ENCODE data around the gene LCN15.
"Not testable (repeated sequence)": the region's sequence is repeated elsewhere in the genome, so short reads cannot be mapped to it uniquely, and the experiment has no call there.

Gene LCN15

GRCh38 chr9:136771907-136772415, 7.6 kb upstream of the LCN15 start:
- H3K4me3 ChIP-seq (ENCODE audit: control insufficient read depth, low read depth, low read length) = no peak overlapping the region
- DNase-seq (ENCODE audit: low read depth) = no peak
- TF ChIP-seq, protein P1, sequence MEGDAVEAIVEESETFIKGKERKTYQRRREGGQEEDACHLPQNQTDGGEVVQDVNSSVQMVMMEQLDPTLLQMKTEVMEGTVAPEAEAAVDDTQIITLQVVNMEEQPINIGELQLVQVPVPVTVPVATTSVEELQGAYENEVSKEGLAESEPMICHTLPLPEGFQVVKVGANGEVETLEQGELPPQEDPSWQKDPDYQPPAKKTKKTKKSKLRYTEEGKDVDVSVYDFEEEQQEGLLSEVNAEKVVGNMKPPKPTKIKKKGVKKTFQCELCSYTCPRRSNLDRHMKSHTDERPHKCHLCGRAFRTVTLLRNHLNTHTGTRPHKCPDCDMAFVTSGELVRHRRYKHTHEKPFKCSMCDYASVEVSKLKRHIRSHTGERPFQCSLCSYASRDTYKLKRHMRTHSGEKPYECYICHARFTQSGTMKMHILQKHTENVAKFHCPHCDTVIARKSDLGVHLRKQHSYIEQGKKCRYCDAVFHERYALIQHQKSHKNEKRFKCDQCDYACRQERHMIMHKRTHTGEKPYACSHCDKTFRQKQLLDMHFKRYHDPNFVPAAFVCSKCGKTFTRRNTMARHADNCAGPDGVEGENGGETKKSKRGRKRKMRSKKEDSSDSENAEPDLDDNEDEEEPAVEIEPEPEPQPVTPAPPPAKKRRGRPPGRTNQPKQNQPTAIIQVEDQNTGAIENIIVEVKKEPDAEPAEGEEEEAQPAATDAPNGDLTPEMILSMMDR (conservative IDR thresholded peaks at IDR 0.05; ENCODE audit: control insufficient read depth, insufficient read depth, low read depth, low read length) = no peak

DNA sequence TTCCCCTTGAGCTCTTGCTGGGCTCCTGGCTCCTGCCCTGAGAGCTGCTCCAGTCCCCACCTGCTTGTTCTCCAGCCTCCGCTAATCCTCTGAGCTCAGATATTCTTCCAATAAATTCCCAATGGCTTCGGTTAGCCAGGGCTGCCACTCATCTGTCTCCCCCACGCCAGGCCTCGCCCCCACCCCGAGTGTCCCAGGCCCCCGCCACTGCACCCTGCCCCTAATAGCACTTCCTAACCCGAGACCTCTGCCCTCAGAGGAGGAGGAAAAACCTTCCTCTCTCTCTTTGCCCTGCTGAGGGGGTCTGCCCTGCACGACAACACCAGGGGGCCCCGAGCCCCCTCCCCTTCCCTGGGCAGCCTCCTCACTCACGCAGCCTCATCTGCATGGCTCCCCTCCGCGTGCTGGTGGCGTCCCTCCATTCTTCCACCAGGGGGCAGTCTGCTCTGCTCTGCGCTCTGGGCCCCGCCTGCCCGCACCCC, 5.4 kb upstream of the LCN15 start:
- H3K4me3 ChIP-seq (ENCODE audit: control insufficient read depth, low read depth, low read length) = no peak overlapping the region
- DNase-seq (ENCODE audit: low read depth) = no peak
- TF ChIP-seq, protein P1 (conservative IDR thresholded peaks at IDR 0.05; ENCODE audit: control insufficient read depth, insufficient read depth, low read depth, low read length) = peak; percentile 39

GRCh38 chr9:136766410-136767120, 2.2 kb upstream of the LCN15 start:
- TF ChIP-seq, protein P1 (conservative IDR thresholded peaks at IDR 0.05; ENCODE audit: control insufficient read depth, insufficient read depth, low read depth, low read length) = peak; percentile 25
- not testable (repeated sequence) for H3K4me3 ChIP-seq (ENCODE audit: control insufficient read depth, low read depth, low read length)
- peak; percentile 60 for DNase-seq (ENCODE audit: low read depth)

DNA sequence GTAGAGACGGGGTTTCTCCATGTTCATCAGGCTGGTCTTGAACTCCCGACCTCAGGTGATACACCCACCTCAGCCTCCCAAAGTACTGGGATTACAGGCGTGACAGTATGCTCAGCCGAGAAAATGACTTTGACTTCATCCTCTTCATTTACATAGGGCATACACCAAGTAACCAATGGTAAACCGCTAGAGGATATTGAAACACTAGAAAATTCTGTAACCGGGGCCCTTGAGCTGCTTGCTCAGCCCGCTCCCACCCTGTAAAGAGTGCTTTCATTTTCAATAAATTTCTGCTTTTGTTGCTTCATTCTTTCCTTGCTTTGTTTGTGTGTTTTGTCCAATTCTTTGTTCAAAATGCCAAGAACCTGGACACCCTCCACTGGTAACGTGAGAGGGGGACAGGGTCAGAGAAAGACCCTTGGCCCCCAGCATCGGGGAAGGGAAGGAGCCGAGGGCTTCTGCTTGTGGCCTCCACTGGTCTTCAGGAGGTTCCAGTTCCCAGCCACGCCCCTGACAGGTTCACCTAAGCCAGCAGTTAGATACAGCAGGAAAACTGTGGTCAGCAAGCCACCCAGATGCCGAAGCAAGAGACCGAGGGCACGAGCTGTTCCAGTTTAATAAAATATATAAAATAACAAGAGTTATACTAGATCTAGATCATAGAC, 1.6 kb upstream of the LCN15 start:
- not testable (repeated sequence) for DNase-seq (ENCODE audit: low read depth)

GRCh38 chr9:136765041-136765440, 723 bp upstream of the LCN15 start:
- H3K4me3 ChIP-seq (ENCODE audit: control insufficient read depth, low read depth, low read length) = no peak overlapping the region
- TF ChIP-seq, protein P1 (conservative IDR thresholded peaks at IDR 0.05; ENCODE audit: control insufficient read depth, insufficient read depth, low read depth, low read length) = no peak
- no peak for DNase-seq (ENCODE audit: low read depth)

More for the DNA sequence above, 1.6 kb upstream of the LCN15 start:
- H3K4me3 ChIP-seq (ENCODE audit: control insufficient read depth, low read depth, low read length) = not testable (repeated sequence)

DNA sequence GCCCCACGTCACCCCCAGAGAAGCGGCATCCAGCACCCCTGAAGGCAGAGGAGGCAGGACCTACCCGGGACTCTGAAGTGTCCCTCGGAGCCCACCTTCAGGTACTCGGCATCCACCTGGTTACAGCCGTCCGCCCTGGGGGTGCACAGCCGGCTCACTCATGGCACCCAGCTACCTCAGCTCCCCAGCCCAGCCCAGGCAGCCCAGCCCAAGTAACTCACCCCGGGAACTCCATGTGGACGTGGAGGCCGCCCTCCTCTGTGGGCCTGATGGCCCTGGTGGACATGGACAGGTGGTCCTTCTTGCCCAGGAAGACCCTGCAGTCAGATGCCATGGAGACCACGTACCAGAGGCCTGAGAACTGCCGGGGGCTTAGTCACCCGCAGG, 676 bp downstream of the LCN15 start:
- H3K4me3 ChIP-seq (ENCODE audit: control insufficient read depth, low read depth, low read length) = no peak overlapping the region
- TF ChIP-seq, protein P1 (conservative IDR thresholded peaks at IDR 0.05; ENCODE audit: control insufficient read depth, insufficient read depth, low read depth, low read length) = no peak
- no peak for DNase-seq (ENCODE audit: low read depth)

Measured in fibroblast of mammary gland (primary cell).